ELR (cell line): ENCODE measurements around the gene PID1.

Source experiments
- DNase-seq: peaks from one replicate; pipeline ENCODE4 v3.0.0-alpha.2; 2015; ENCODE audit warnings: low read depth

The PID1 gene

DNA sequence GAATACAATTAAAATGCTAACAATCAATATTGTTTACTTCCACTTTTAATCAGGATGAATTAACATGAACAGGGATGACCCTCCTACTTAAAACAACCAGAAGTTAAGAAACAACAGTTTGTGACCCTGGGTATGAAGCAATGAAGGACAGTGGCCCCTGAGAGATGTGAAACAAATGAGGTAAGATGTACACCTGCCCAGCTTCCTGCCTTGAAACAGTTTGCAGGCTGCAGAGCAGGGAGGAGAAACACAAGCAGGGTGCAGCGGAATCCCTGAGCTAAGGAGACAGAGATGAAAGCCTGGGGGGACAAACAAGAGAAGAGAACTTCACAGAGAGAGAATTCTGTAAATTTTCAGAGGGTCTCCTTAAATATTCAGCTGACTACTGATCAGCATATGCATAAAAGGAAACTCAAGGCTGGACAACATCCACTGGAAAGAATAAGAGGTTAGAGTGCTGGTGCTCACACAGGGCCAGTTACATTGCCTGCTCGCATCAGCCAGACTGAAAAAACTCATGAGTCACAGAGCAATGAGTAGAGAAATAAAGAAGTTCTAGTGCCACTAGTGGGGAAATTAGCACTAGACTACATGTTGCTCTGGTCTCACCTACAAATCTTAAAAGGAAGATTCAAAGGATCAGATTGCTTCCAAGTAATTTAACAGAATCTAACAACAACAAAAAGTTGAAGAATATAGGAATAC lies 106.4 kb downstream of the PID1 start:
- peak; percentile 62 for DNase-seq

DNA sequence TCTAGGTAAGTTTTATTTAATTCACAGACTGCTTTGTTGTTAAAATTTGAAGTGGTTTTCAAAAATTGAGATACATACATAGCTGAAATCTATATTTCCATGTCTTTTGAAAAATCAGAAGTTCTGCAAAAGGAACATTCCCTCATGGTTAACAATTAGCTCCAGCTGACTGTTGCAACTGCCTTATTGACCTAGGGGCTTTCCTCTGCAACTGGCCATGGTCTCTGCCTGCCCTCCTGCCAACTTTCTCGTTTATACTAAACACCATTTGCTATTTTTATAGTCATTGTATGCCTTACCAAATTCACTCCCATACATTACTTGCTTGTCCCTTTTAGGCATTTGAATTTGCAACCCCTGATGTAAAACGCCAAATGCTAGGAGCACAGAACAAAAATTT lies 107.2 kb downstream of the PID1 start:
- DNase-seq, result no peak

DNA sequence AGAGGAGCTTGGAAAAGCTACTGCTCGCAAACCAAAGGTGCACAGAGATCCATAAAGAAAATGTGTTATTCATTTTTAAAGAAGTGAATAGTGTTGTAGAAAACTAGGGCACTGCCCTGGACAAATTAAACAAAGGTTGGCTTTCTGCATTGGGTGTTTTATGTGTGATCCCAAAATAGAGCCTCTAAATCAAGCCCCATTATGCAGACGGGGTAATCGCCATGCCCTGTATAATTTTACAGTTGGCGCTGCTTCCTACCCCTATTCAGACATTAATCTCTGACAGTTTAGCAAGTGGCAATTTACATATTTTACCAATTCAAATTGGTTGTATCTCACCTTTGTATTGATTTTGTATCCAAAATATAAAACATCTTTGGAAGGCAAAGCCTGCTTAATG lies 109.1 kb downstream of the PID1 start:
- no peak for DNase-seq

DNA sequence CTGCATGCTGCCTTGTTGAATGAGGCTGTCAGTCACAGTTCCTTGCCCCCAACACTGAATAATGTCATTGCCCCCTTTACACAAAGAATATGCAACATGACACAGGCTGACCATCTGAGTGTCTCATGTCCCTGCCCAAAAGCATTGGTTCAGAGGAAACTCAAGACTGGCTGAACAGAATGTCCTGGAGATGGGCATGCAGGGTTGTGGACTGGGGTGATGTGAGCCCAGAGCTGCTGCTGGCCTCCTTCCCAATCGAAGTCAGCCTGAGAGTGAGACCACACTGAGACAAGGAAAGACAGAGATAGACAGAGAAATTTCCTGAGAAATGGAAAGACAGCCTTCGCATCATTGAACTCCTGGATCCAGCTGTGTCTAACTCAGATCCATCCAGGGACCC lies 110.1 kb downstream of the PID1 start:
- DNase-seq, result no peak

DNA sequence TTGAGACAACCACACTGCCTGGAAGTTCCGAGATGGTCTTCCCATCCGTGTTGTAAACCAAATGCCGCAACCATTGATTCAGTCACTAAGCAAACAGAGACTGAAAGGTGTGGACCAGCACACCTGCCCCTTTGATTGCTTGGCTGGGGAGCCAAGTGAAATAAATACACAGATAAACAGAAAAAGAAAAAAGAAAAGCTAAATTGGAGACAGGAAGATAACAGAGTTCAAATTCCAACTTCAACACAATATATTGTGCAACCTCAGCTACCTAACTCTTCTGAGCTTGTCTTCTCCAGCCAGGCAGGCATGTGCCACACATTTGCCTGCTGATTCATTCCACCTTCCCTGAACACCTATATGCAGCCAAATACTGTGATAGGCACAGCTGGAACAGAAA lies 110.9 kb downstream of the PID1 start:
- DNase-seq, result no peak

DNA sequence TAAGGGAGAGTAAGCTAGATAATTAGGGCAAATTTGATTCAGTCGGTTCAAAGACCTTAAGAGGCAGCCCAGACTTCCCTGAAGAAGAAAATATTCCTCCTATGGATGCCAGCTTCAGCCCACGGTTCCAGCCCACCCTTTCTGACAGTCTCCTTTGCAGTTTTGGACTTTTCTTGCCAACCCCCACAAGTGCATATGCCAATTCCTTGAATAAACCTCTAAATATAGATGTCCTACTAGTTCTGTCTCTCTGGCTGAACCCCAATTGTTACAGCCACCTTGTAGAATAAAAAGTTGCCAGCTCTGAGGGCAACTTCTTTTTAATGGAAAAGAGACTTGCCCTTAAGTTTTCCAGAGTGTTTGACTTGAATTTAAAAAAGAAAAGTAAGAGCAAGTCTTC lies 111.7 kb downstream of the PID1 start:
- no peak for DNase-seq

DNA sequence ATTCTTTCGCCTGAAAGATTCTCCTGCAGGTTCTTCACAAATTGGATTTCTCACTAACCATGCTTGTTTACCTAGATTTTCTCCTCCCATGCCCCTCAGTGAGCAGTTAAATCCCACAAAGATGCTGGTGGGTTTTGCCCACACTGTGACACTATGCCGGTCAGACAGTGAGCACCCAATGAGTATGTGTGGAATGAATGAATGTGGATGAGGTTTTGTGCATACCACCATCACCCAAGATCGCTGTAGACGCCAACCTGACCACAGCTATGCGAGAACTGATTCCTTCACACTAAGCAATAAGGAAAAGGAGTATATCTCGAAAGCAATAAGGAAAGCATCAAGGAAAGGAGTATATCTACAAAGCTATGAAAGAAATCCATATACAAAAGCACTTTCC lies 116.7 kb downstream of the PID1 start:
- DNase-seq, result peak; percentile 61

DNA sequence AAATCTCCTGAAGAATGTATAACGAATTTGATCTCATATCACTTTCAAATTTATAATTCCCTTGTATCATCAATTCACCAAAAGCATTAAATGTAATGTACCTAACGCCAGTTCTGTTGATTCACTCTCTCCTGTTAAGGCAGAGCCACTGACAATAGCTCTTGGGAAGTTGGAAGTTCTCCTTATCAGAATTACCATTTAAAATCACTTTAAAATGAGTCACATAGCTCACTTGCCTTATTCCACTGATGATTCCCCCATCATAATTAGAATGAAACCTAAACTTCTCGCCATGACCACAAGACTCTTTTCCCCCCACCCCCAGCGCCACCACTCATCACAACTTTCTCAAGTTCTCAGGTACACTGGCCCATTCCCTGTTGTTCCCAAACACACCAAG lies 117.1 kb downstream of the PID1 start:
- DNase-seq, result no peak

DNA sequence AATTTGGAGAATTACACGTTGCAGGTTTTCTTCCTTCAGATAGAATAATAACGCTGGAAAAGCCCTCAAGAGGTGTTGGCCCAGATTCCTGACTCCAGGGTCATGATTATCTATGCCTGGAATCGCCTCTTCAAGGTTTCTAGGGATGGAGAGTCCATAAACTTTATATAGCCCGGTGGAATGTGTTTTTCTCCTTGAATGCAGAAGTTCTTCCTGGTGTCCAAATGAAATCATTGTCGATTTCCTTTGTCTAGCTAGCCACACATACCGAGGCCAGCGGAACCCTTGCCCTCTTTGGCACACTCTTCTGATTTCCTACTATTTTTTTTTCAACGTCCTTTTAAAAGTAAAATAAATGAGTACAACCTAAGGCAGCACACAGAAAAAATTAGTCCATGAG lies 117.8 kb downstream of the PID1 start:
- DNase-seq, result no peak

DNA sequence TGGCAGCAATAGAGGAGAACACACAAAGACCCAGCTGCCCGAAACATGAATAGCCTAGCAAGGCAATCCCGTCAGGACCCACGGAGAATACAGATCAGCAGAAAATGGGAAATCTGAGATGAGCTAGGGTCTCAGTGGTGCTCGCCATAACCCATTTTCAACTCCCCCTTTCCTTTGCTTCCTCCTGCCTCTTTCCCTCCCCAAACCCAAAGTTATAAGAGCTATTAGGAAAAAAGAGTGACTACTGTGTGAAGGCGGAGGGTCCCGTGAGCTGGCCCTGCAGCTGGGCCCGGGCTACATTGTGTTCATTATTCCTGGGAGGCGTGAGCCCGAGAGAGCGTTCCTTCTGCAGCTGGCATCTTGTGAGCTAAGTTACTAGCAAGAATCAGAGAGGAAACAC lies 118.4 kb downstream of the PID1 start:
- no peak for DNase-seq

DNA sequence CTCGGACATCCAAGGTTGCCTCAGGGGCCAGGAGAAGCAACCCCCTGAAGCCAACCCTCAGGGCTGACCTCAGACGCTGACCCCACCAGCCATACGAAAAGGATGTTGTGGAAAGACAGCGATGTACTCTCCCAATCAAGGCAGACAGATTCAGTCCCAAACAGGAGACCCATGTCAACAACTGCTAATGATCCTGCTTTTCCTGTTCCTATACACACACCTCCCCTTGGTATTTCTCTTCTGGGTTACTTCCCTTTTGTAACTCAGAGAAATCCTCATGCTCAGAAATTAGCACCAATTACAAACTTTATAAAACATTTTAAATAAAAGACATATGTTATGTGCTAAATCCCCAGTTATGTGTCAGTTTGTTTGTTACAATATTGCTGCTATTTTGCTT lies 120.8 kb downstream of the PID1 start:
- no peak for DNase-seq

DNA sequence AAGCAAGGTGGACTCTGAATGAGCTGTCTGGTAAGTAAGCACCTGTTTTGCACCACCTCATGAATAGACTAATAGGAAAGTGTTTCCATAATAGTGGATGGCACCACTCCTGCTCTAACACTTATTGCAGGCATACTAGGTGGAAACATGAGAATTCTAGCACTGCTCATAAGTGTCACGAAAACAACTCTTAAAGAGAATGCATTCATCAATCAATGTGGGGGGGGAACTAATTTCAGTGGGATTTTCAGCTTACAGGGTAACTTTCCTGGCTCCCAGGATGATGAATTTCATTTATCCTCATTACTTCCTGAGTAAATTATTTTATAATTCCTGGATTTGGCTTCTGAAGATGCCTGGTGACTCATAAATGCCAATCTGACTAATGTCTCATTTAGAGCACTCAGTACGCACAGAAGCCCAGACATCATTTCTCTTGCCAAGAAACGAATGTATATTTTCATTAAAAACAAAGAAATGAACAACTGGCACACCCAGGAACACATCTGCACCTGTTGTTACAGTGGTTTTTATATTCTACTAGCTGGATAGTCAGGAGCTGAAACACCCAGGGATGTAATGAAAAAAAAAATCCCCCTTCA lies 129.6 kb downstream of the PID1 start:
- DNase-seq, result peak; percentile 91

DNA sequence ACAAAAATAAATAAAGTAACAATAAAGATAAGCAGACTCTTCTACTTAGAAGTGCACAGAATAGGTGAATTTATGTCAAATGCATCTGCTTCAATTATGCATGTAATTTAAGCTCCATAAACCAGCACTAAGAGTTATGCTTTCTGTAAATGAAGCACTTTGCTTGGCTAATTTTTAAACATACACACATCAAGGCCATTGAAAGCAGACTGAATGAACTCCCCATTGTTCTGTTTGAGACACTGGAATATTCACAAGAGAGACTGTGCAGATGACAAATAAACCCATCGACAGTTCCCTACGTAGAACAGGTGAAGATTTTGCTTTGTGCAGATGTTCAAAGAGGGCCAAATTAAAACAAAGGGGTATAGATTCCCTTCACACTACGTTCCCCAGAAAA lies 133.4 kb downstream of the PID1 start:
- DNase-seq, result no peak

DNA sequence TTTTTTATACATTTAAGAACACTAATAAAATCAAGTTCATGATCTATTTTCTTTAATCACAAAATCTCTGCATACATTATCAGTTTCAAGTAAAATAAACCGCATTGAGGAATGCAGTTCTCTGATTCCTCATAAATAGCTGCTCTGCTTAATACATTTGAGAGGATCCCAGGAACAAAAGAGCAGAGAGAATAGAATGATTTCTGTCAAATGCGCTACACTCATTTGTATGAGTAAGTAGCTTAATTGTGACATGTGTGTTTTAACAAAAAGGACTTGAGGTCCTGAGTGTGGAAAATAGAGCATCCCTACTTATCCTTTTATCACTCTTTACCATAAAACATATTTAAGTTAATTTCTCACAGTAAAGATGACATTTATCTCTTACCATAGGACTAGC lies 134.0 kb downstream of the PID1 start:
- no peak for DNase-seq

DNA sequence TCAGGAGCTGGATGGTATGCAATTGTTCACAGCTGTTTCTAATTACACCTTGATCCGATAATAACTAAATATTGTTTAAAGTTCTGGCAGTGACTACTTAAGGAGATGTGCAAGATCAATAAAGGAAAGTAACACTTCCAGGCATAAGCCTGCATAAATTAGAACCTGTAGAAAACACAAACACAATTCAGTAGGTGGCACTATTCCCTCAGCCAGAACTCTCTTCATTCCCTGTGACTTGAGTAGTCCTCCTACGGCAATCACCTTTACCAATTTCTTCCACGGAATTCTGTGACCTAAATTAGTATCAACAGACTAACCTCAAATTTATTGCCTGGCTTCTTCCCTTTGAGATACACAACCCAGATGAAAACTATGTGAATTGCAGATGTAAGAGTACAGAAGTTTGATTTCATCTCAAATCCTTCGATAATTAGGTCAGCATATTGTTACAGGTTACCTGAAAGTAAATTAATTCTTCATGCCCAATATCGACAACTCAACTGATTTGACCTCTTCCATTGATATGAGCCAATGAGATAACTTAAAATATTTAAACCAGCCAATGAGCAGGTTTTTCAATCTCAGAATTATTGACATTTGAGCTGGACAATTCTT lies 137.8 kb downstream of the PID1 start:
- DNase-seq, result peak; percentile 62

DNA sequence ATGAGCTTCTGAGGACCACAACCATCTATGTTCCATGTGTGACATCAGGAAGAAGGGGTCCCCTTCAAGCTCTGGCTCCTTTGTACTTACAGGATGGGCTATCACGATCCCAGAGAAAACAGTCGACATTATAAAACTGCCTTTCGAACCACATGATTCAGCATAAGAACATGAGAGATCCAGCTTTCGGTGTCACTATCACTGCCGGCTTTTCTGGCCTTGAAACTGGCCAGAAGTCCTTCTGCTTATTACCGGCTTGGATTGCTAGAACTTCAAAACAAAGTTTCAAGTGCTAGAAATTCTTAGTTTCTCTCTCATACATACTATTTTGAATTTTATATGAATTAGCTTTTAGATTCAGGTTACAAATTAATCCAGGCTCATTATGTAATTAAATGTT lies 138.9 kb downstream of the PID1 start:
- no peak for DNase-seq

DNA sequence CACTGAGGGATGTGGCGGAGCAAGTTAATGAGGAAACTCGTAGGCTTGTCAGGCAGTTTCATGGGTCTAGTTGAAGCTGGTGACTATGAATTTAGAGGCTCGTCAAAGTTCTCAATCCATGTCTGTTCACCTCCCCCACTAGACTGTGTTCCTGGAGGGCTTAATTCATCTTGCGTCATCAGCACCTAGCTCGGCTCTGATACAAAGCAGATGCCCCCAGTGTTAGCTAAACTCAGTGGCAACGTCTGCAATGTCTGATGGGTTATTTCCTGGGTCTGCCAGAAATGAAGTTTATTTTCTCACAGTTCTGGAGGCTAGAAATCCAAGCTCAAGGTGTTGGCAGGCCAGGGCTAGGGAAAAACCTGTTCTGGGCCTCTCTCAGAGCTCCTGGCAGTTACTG lies 140.6 kb downstream of the PID1 start:
- no peak for DNase-seq

DNA sequence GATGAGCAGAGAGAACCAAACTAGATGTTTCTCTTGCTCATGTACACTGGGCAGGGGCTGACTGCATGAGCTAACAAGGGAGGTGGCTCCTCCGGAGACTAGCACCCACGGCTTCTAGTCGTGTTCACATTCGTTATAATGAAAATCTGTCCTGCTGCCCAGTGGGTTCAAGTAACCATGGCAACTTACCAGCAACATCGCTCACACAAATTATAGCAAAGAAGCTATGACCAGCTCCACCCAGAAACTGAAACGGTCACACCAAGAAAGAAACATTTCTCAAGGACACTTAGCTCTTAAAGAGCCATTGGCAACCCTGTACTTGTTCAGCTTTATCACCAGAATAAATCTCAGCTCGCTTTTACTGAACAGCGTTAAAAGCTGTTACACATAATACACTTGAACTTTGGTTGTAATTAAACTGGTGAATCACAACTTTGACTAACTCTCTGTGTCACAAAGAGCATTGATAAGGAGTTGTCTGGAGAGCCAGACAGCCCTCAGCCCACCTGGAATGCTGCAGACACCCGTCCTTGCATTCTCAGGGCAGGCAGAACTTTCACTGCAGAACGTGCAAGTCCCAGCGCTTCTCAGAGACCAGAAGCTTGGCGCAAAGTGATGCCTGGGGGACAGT lies 141.2 kb downstream of the PID1 start:
- peak; percentile 20 for DNase-seq

DNA sequence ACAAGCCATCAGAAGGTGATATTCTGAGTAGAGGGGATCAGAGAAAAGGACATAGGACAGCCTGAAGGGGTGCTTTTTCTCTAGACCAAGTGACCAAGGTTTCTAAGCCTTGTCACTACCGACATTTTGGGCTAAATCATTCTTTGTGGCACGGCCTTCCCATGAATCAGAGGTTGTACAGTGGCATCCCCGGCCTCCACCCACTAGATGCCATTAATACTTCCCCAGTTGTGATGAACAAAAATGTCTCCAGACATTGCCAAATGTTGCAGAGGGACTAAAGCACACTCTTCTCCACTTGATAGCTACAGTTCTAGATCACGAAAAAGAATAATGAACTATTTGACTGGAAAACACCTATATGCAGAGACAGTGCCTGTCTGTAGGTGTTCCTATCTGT lies 143.6 kb downstream of the PID1 start:
- no peak for DNase-seq

DNA sequence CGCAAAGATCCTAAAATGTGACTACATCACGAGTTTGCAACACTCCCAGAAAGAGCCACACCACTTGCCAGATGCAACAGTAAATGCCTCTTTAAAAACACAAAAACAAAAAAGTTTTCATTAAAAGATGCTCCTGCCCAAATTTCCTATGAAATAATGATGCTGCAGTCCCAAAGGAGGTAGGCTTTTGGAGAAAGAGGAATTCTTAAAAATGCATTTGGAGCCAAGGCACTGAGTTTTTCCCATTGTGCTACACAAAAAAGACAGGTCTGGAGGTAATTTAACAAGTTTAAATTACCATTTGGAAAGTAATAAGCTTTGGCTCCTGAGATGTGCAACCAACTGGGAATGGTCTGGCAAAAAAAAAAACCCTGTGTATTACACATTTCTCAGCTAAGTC lies 145.0 kb downstream of the PID1 start:
- DNase-seq, result no peak

DNA sequence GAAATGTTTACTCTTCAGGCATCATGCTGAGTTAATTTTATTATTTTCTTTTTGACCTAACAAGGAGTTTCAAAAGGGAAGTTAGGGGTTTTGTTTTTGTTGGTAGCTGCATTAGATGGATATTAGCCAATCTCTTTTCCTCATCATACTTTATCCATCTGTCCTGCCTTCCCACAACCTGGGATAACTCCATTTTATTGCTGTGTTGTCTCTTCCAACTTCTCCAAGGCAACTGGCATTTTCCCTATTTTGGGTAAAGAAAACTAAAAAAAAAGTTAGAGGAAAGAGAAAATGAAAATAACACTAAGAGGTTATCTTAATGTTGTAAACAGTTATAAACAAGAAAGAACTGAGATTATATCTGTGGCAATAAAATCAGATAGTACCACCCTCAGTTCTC lies 147.0 kb downstream of the PID1 start:
- no peak for DNase-seq

DNA sequence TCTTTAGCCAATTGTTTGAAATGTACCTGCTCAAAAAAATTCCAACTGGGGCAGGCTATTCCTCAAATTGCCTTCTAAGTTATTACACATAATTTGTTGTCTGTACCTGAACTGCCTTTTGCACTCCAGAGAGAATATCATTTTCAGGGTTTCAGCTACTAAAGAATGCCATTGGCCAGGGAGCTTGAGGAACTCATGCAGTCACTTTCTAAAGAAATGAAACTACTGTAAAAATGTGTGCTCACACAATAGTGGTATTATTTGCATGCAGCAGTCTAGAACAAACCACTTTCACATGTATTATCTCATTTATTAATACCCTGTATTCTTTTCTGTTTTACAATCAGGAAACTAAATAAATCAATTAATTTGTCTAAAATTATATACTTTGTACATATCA lies 152.2 kb downstream of the PID1 start:
- DNase-seq, result no peak

DNA sequence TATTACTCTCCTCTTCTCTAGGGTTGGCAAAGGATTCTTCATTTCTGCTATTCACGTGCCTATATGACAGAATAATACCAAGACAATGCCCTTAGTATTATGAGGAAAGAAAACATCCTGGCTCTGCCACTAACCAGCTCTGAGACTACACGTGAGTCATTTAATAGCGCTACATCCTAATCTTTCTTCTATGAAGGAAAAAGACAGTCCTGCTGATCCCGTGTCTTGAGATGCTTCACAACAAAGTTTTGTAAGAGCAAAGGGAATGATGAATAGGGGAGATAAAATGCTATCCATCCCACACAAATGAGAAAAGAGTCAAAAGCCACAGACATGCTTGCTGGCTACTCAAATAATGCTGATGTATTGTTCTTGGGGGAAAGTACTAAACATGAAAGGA lies 152.8 kb downstream of the PID1 start:
- peak; percentile 44 for DNase-seq
